GM19463 (cell line): ENCODE measurements around the gene GDF2.

Experiments
- ATAC-seq: cut with Tn5 transposase; IDR thresholded peaks from one replicate; pipeline ENCODE4 v1.9.1; 2021; ENCODE audit warnings: mild to moderate bottlenecking, moderate library complexity; ENCODE audit not compliant: unreplicated experiment

Gene GDF2

GRCh38 chr10:47366731-47367460 lies 44.6 kb downstream of the GDF2 start:
- ATAC-seq: no peak

GRCh38 chr10:47367646-47368045 lies 45.4 kb downstream of the GDF2 start:
- no peak for ATAC-seq

GRCh38 chr10:47368431-47369180 lies 46.4 kb downstream of the GDF2 start:
- no peak for ATAC-seq

GRCh38 chr10:47369251-47369894 lies 47.1 kb downstream of the GDF2 start:
- no peak for ATAC-seq

- ATAC-seq: no peak
Measured at GRCh38 chr10:47370015-47370767, 47.9 kb downstream of the GDF2 start.

- no peak for ATAC-seq
Measured at GRCh38 chr10:47370878-47371277, 48.6 kb downstream of the GDF2 start.

- no peak for ATAC-seq
Measured at GRCh38 chr10:47371629-47372485, 49.6 kb downstream of the GDF2 start.

- no peak for ATAC-seq
Measured at GRCh38 chr10:47372726-47373125, 50.5 kb downstream of the GDF2 start.

- no peak for ATAC-seq
Measured at GRCh38 chr10:47374611-47375536, 52.6 kb downstream of the GDF2 start.

- no peak for ATAC-seq
Measured at GRCh38 chr10:47376522-47377220, 54.4 kb downstream of the GDF2 start.
